Esophagus squamous epithelium (tissue), 4 donors: ENCODE data around the gene SRGAP3.

Experiments
- POLR2A ChIP-seq, 4 donors: fragments of 450-650 bp; IDR thresholded peaks; one replicate each; pipeline ENCODE4 v1.6.1; 2017; ENCODE audit warnings: antibody characterized with exemption in 4 of 4, mild to moderate bottlenecking in 4 of 4, moderate library complexity in 3 of 4
- TF ChIP-seq, protein P1 (sequence below), 6 experiments: fragments of 450-650 bp in 4 of 6; fragments of 200-600 bp in 2 of 6; sonication (generic) in 2 of 6; IDR thresholded peaks; one replicate each; pipeline ENCODE4 v1.5.1; 2016 to 2019; ENCODE audit warnings: antibody characterized with exemption in 6 of 6, mild to moderate bottlenecking in 4 of 6, moderate library complexity in 4 of 6

DNA sequence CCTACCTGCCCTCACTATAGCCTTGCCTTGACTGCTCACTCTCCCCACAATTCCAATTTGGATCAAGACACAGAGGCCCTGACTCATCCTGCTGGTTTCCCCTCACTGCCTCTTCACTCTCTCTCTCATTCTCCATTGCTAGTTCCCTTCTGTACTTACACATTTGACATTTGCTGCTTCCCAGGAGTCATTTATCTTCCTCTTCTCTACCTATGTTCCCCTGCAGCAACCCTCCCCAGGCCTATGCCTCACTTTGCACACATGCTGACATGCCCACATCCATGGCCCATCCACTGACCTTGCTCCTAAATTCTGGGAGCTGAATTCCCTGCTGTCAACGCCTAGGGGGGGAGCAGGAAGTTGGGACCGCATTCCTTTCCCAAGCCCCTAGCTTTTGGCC, 82.2 kb downstream of the SRGAP3 start:
- TF ChIP-seq POLR2A (IDR thresholded peaks at IDR 0.05), result no peak
- TF ChIP-seq, protein P1, sequence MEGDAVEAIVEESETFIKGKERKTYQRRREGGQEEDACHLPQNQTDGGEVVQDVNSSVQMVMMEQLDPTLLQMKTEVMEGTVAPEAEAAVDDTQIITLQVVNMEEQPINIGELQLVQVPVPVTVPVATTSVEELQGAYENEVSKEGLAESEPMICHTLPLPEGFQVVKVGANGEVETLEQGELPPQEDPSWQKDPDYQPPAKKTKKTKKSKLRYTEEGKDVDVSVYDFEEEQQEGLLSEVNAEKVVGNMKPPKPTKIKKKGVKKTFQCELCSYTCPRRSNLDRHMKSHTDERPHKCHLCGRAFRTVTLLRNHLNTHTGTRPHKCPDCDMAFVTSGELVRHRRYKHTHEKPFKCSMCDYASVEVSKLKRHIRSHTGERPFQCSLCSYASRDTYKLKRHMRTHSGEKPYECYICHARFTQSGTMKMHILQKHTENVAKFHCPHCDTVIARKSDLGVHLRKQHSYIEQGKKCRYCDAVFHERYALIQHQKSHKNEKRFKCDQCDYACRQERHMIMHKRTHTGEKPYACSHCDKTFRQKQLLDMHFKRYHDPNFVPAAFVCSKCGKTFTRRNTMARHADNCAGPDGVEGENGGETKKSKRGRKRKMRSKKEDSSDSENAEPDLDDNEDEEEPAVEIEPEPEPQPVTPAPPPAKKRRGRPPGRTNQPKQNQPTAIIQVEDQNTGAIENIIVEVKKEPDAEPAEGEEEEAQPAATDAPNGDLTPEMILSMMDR (IDR thresholded peaks at IDR 0.05), result no peak
